Upper lobe of left lung (tissue), 6 donors: ENCODE results near the gene TRMT61A. TPM values are rescaled to one million over a fixed set of nuclear protein-coding genes. Genes with fewer than 3 reads are reported as not detected.

ENCODE experiments used
- ATAC-seq, 2 donors: fragments of 200-7000 bp; cut with Tn5 transposase; one replicate each; pipeline ENCODE4 v1.9.1; 2022; ENCODE audit warnings: mild to moderate bottlenecking in 2 of 2, moderate library complexity in 2 of 2; ENCODE audit not compliant: low FRiP score in 2 of 2
- DNase-seq, 2 donors: peaks; one replicate each; pipeline ENCODE4 v3.0.0-alpha.2; 2019 to 2020
- H3K27ac ChIP-seq, 4 donors: fragments of 200-600 bp; sonication (generic); one replicate each; pipeline ENCODE4 v1.5.1; 2016 to 2019
- H3K27me3 ChIP-seq, 4 donors: fragments of 200-600 bp; sonication (generic); one replicate each; pipeline ENCODE4 v1.5.1; 2017 to 2019
- H3K36me3 ChIP-seq, 4 donors: fragments of 200-600 bp; sonication (generic); one replicate each; pipeline ENCODE4 v1.5.1; 2016 to 2019
- H3K4me1 ChIP-seq, 4 donors: fragments of 200-600 bp; sonication (generic); one replicate each; pipeline ENCODE4 v1.5.1; 2018 to 2019
- H3K4me3 ChIP-seq, 4 donors: fragments of 200-600 bp; sonication (generic); one replicate each; pipeline ENCODE4 v1.5.1; 2017 to 2019; ENCODE audit warnings: mild to moderate bottlenecking in 2 of 4, moderate library complexity in 1 of 4
- H3K9me3 ChIP-seq, 4 donors: fragments of 200-600 bp; sonication (generic); one replicate each; pipeline ENCODE4 v1.5.1; 2018 to 2019
- EP300 ChIP-seq, 4 donors: sonication (generic); formaldehyde crosslinking; IDR thresholded peaks; one replicate each; pipeline ENCODE4 v1.5.1; 2017; ENCODE audit warnings: antibody characterized with exemption in 4 of 4, control low read depth in 2 of 4
- POLR2A ChIP-seq, 4 donors: fragments of 450-650 bp; IDR thresholded peaks; one replicate each; pipeline ENCODE4 v1.5.1; 2016 to 2017; ENCODE audit warnings: antibody characterized with exemption in 4 of 4, mild to moderate bottlenecking in 2 of 4
- POLR2AphosphoS5 ChIP-seq, 2 donors: sonication (generic); formaldehyde crosslinking; IDR thresholded peaks; one replicate each; pipeline ENCODE4 v1.5.1; 2017; ENCODE audit warnings: antibody characterized with exemption in 2 of 2
- WGBS, 2 donors: methylation state at CpG; one replicate each; pipeline ENCODE4 v1.1.5; 2017 to 2018; 5-methylcytosine and 5-hydroxymethylcytosine counted together
- total RNA-seq, 6 donors: library from RNA; depleted of rRNA in 4 of 6; stranded (reverse); fragments of >200 nt in 4 of 6; gene quantifications; one replicate each; pipeline versions ENCODE4 v1.1.0 to v1.2.1, GENCODE V29; 2016 to 2021
- TF ChIP-seq, protein P1 (sequence below), 6 experiments: fragments of 450-650 bp in 4 of 6; fragments of 200-600 bp in 2 of 6; sonication (generic) in 2 of 6; IDR thresholded peaks; one replicate each; pipeline ENCODE4 v1.5.1; 2016 to 2019; ENCODE audit warnings: antibody characterized with exemption in 6 of 6
- donor health status: DM: no; HTN: no; CAD: no; lungs with moderate emphysema.
- donor health status: DM: no; HTN: yes; CAD: no; lungs with severe emphysema.

TRMT61A gene
- total RNA-seq, 6 donors from 2014 or later: 6.7 to 25.1 (median 15.0) TPM

DNA sequence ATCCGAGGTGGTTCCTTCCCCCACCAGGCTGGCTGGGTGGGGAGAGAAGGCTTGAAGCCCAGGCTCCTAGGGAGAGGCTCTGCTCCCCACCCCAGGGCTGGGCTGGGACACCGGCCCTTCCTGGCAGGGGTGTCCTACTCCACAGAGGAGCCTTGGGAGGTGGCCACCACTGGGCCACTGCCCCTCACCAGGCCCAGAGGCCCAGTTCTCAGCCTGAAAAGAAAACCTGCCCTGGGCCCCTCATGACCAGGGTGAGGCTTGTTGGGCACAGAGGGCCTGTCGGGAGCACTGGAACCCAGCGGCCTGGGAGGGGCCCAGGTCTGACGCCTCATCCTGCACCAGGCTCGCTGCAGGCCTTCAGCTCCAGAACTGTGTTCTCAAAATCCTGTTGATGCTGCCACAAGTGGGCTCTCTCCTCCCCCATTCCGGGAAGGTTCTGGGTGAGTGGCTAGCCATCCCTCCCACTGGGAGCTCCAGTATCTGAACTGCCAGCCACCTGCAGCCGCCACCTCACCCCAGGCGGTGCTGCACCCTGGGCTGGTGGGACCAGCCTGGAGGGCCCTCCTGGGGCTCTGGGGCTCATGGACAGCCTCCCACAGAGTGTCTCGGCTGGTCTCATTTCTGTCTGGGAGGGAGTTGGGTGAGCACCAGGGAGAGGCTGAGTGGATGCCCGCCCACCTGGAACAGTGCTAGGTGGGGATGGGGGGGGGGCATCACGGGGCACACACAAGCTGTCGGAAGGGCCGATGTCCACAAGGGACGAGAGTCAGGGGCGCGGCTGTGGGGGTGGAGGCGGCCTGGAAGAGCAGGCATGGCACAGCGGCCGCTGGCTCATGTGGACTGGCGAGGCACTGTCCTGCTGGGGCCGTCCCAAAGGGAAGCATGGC is 21.7 kb downstream of the TRMT61A start:
- Histone ChIP-seq H3K36me3 (peaks cover 0 to 4% (median 2%) of the 10 kb centered on the region in 4 donors), H3K27ac (peak overlapping the region; percentile 70 to 85 (median 80)), H3K4me1 (peaks cover 15 to 34% (median 18%) of the 10 kb centered on the region in 4 donors), H3K4me3 (peak overlapping the region in 2 of 4 donors; percentile 4 to 35), H3K9me3 (no peaks in the 10 kb centered on the region), H3K27me3 (no peaks in the 10 kb centered on the region)
- ATAC-seq (peak in 1 of 2 donors; percentile 5), DNase-seq (peak in 1 of 2 donors; percentile 79)
- WGBS, 2 donors: 74 to 81% methylated on average over 17 to 20 of the region's 22 CpGs
- TF ChIP-seq POLR2AphosphoS5 (IDR thresholded peaks at IDR 0.05) (no peak), POLR2A (IDR thresholded peaks at IDR 0.05) (no peak), EP300 (IDR thresholded peaks at IDR 0.05) (no peak)

DNA sequence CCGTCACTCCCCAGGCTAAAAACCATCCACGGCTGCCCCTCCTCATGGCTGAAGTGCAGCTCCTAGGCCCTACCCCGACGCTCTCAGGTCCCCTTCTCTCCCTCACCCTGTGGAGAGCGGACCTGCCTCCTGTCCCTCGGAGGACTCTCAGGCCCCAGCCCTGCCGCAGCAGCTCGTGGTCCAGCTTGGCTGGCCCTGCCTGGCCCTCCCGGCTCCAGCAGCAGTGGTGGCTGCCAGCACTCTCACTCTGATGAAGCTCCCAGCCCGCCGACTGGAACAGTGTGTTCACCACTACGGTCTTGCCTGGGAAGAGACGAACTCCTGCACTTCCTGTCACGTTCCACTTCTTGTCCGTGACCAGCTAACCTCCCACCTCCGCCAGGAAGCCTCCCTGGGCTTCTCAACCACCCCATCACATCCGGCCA is 22.4 kb downstream of the TRMT61A start:
- Histone ChIP-seq H3K4me3 (peak overlapping the region in 2 of 4 donors; percentile 4 to 35), H3K27ac (peak overlapping the region; percentile 70 to 85 (median 80)), H3K9me3 (no peaks in the 10 kb centered on the region), H3K4me1 (peaks cover 13 to 34% (median 18%) of the 10 kb centered on the region in 4 donors), H3K36me3 (peaks cover 0 to 4% (median 2%) of the 10 kb centered on the region in 4 donors), H3K27me3 (no peaks in the 10 kb centered on the region)
- ATAC-seq (peak in 1 of 2 donors; percentile 68), DNase-seq (peak in 1 of 2 donors; percentile 79)
- TF ChIP-seq POLR2AphosphoS5 (IDR thresholded peaks at IDR 0.05): peak in 1 of 2 donors; percentile 38
- TF ChIP-seq POLR2A (IDR thresholded peaks at IDR 0.05): no peak
- WGBS, 2 donors: 73 to 78% methylated on average over 16 to 17 of the region's 17 CpGs

DNA sequence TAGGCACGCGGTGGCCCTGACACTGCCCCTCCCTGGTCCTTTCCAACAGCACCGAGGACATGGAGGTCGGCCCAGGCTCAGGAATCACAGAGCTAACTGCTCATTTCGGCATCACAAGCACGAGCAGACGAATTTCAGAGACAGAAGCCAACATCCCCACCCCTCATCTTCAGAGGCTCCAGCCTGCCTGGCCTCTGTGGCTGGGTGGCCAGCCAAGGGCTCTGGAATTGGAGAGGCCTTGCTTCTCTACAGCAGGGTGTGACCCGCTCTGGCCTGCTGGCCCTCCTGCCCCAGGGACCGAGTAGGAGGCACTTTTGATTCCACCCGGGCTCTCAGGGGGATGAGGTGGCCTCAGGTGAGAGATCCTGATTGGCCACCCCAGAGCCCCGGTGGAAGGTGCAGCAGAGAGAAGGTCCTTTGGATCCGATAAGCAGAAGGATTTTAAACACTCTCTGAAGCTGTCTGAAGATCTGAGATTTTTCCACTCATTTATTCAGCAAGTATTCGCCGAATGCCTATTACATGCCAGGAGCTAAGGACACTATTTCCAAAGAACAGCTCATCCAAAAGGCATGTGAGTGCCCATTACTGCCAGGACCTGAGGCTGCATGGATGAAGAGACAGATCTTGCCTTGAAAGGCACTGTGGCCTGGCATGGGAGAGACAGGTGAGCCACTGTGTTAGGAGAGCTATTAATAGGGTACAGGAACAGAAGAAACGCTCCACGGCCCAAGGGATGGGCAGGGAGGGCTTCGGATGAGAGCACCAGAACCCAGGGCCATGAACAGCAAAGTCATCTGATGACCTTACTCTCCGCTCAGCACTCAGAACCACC is 23.2 kb downstream of the TRMT61A start:
- DNase-seq (peak in 1 of 2 donors; percentile 74), ATAC-seq (peak; percentile 75 to 76)
- Histone ChIP-seq H3K36me3 (peaks cover 0 to 4% (median 3%) of the 10 kb centered on the region in 4 donors), H3K9me3 (no peaks in the 10 kb centered on the region), H3K4me1 (peaks cover 10 to 32% (median 19%) of the 10 kb centered on the region in 4 donors), H3K27ac (peak overlapping the region; percentile 70 to 85 (median 80)), H3K4me3 (peak overlapping the region in 2 of 4 donors; percentile 5 to 35), H3K27me3 (no peaks in the 10 kb centered on the region)
- peak in 1 of 4 donors; percentile 36 for TF ChIP-seq POLR2A (IDR thresholded peaks at IDR 0.05)
- TF ChIP-seq POLR2AphosphoS5 (IDR thresholded peaks at IDR 0.05): no peak
- WGBS, 2 donors: 75 to 76% methylated on average over 8 to 17 of the region's 18 CpGs

DNA sequence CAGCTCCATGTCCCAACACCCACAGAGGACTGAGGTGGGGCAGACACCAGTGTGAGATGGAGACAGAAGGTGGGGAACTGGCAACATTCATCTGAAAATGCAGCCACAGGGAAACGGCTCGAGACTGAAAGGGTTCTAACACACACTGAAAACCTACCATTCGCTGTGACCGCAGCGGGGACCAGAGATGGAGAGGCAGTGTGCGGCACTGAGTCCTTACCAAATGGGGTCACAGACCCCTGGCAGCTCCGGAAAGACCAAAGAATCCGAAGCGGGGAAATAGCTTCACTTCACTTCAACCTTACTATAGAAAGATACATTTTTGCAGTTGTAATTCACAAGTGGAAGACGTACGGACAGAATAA is 23.8 kb downstream of the TRMT61A start:
- WGBS, 2 donors: 95 to 98% methylated on average over 11 of the region's 11 CpGs
- Histone ChIP-seq H3K9me3 (no peaks in the 10 kb centered on the region), H3K27me3 (no peaks in the 10 kb centered on the region), H3K4me3 (no peak overlapping the region), H3K4me1 (peaks cover 16 to 38% (median 24%) of the 10 kb centered on the region in 4 donors), H3K27ac (peak overlapping the region; percentile 15 to 80 (median 66)), H3K36me3 (peaks cover 0 to 6% (median 4%) of the 10 kb centered on the region in 4 donors)
- no peak for DNase-seq
- ATAC-seq: no peak
- TF ChIP-seq, protein P1, sequence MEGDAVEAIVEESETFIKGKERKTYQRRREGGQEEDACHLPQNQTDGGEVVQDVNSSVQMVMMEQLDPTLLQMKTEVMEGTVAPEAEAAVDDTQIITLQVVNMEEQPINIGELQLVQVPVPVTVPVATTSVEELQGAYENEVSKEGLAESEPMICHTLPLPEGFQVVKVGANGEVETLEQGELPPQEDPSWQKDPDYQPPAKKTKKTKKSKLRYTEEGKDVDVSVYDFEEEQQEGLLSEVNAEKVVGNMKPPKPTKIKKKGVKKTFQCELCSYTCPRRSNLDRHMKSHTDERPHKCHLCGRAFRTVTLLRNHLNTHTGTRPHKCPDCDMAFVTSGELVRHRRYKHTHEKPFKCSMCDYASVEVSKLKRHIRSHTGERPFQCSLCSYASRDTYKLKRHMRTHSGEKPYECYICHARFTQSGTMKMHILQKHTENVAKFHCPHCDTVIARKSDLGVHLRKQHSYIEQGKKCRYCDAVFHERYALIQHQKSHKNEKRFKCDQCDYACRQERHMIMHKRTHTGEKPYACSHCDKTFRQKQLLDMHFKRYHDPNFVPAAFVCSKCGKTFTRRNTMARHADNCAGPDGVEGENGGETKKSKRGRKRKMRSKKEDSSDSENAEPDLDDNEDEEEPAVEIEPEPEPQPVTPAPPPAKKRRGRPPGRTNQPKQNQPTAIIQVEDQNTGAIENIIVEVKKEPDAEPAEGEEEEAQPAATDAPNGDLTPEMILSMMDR (IDR thresholded peaks at IDR 0.05): no peak
- TF ChIP-seq POLR2AphosphoS5 (IDR thresholded peaks at IDR 0.05): no peak
- no peak for TF ChIP-seq EP300 (IDR thresholded peaks at IDR 0.05)
- TF ChIP-seq POLR2A (IDR thresholded peaks at IDR 0.05): no peak

DNA sequence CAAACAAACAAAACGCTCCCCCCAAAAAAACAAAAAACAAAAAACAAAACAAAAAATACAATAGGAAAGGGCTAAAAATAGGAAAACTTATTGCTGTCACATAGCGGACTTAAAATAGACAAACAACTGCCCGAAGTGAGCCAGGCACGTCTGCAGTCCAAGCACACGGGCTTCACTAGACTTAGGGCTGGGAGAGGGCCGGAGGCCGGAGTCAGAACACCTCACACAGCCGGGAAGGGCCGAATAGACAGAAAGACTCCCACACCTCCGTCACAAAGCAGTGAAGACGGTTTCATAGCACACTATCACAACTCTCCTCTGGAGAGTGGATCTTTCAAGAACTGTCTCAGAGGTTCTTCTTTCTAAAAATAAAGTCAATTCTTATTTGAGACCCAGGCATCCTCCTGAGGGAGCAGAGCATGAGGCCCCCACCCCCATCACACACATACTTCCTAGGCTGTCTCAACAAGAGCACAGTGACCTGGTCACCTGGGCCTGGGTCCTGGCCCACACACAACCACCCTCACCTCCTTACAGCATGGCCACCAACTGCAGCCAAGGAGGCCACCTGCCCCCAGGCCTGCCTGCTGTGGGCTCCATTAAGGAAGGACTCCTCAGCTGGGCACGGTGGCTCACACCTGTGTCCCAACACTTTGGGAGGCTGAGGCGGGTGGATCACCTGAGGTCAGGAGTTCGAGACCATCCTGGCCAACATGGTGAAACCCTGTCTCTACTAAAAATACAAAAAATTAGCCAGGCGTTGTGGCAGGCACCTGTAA is 26.8 kb downstream of the TRMT61A start:
- no peak for TF ChIP-seq POLR2A (IDR thresholded peaks at IDR 0.05)
- TF ChIP-seq, protein P1 (IDR thresholded peaks at IDR 0.05): no peak
- TF ChIP-seq EP300 (IDR thresholded peaks at IDR 0.05): no peak
- no peak for TF ChIP-seq POLR2AphosphoS5 (IDR thresholded peaks at IDR 0.05)
- DNase-seq: no peak
- peaks cover 41 to 59% (median 44%) of the 10 kb centered on the region in 4 donors for H3K4me1 ChIP-seq
- no peak for ATAC-seq
- no peaks in the 10 kb centered on the region for H3K27me3 ChIP-seq
- H3K27ac ChIP-seq: no peak overlapping the region
- H3K36me3 ChIP-seq: peaks cover 8 to 32% (median 20%) of the 10 kb centered on the region in 4 donors
- H3K9me3 ChIP-seq: no peaks in the 10 kb centered on the region
- H3K4me3 ChIP-seq: no peak overlapping the region
- WGBS, 2 donors: 85 to 91% methylated on average over 15 of the region's 15 CpGs
